ENCODE measurements around the gene MUC21. TPM values are rescaled to one million over a fixed set of nuclear protein-coding genes. Genes with fewer than 3 reads are reported as not detected.

MUC21 gene
- total and polyA plus RNA-seq, 2 donors (not counting 3 experiments of a cell fraction or from before 2014, with no cell fraction given), result not detected

DNA sequence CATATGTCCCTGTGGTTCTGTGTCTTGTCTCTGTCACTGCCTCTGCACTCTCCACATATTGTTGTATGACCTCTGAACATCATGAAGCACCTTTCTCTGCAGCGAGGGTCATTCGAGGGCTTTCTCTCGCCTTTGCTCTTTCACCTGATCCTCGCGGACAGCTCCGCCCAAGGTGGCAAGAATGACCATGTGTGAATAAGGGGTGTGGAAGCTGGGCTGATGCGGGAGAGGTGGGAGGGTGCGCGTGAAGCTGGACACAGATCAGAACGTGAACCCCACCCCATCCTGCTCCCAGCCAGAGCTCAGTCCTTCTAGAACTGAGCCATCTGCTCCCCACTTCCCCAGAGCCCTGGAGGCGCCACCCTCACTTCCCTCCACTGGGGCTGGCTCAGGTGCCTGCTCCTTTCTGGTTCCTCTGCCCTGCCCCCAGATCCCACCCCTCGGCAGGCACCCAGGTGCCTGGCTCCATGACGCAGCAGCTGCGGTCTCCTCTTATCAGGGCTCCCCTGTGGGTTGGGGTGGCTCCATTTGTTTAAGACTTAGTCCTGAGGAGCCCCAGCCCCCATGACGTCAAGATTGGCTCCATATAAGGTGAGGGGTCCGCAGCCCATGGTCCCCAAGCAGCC lies 43.0 kb upstream of the MUC21 start, which contains the start of gene MUCL3:
Gene MUCL3, plus strand, starts transcription at position 613 of the 626 bp plus-strand sequence. CDS start 27 bp downstream, outside the sequence.
- Histone ChIP-seq H3K4me1 (ENCODE audit: control insufficient read depth, extremely low read depth, insufficient read depth, low read length) (no peaks in the 10 kb centered on the region), H3K4me2 (ENCODE audit: insufficient read depth, low read length) (no peak within 1 kb of the TSS), H3K9me1 (replicated peaks; ENCODE audit: control insufficient read depth, extremely low read depth, insufficient read depth, low read length) (no peaks in the 10 kb centered on the region), H3K79me2 (ENCODE audit: control insufficient read depth, insufficient read depth, low read length) (no peaks in the 10 kb centered on the region), H3K9me3 (replicated peaks; ENCODE audit: control insufficient read depth, insufficient read depth, low read length) (no peaks in the 10 kb centered on the region), H3K36me3 (ENCODE audit: control insufficient read depth in 2 of 2, extremely low read depth in 1 of 2, insufficient read depth in 2 of 2, low read length in 2 of 2) (no peaks in the 10 kb centered on the region), H3K27ac (ENCODE audit: insufficient read depth, low read depth, low read length) (no peak within 1 kb of the TSS), H2AFZ (ENCODE audit: low read depth, low read length) (no peak within 1 kb of the TSS), H3K4me3 (replicated peaks in 1 of 3; ENCODE audit: insufficient read depth in 1 of 3, low read depth in 1 of 3, low read length in 3 of 3) (no peak within 1 kb of the TSS), H3K9ac (replicated peaks; ENCODE audit: extremely low read depth, insufficient read depth, low read length) (no peak within 1 kb of the TSS), H4K20me1 (replicated peaks; ENCODE audit: control insufficient read depth, extremely low read depth, insufficient read depth, low read length) (no peaks in the 10 kb centered on the region), H3K27me3 (ENCODE audit: control insufficient read depth in 2 of 2, insufficient read depth in 2 of 2, low read length in 2 of 2) (peaks cover 3 to 11% of the 10 kb centered on the region in 2 experiments)
- BruUV-seq (replicated peaks), result no TSS peak
- intact Hi-C loops (cut with micrococcal nuclease) (no loop called here), dilution Hi-C loops (cut with MboI; ENCODE audit: extremely low pct_ligation_motif_present, low sequenced_read_pairs) (no loop called here)
- POLR2A ChIA-PET, result no interaction called here
- CTCF ChIA-PET, result interaction anchor here (0.6 to 3.8 kb wide), 6 partner anchors 8 to 175 kb away, joined by 3 to 37 read pairs (median 6); partner anchors contain the start of genes PSORS1C1 and SFTA2
- TF ChIP-seq, protein P1, sequence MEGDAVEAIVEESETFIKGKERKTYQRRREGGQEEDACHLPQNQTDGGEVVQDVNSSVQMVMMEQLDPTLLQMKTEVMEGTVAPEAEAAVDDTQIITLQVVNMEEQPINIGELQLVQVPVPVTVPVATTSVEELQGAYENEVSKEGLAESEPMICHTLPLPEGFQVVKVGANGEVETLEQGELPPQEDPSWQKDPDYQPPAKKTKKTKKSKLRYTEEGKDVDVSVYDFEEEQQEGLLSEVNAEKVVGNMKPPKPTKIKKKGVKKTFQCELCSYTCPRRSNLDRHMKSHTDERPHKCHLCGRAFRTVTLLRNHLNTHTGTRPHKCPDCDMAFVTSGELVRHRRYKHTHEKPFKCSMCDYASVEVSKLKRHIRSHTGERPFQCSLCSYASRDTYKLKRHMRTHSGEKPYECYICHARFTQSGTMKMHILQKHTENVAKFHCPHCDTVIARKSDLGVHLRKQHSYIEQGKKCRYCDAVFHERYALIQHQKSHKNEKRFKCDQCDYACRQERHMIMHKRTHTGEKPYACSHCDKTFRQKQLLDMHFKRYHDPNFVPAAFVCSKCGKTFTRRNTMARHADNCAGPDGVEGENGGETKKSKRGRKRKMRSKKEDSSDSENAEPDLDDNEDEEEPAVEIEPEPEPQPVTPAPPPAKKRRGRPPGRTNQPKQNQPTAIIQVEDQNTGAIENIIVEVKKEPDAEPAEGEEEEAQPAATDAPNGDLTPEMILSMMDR (IDR thresholded peaks at IDR 0.05; ENCODE audit: extremely low read depth in 1 of 2, insufficient read depth in 1 of 2, low read depth in 1 of 2, low read length in 2 of 2), result no peak
- no peak for TF ChIP-seq GATA2 (IDR thresholded peaks at IDR 0.05; ENCODE audit: insufficient read depth, insufficient read length, low read depth, low read length)
- no peak for TF ChIP-seq JUN (IDR thresholded peaks at IDR 0.05; ENCODE audit: borderline replicate concordance, insufficient read depth, insufficient read length, low read depth)
- TF ChIP-seq MAX (IDR thresholded peaks at IDR 0.05; ENCODE audit: insufficient read depth, insufficient read length), result no peak
- no peak for TF ChIP-seq POLR2A (IDR thresholded peaks at IDR 0.05; ENCODE audit: low read depth, low read length)
- no peak for TF ChIP-seq MYC (IDR thresholded peaks at IDR 0.05; ENCODE audit: low read depth, low read length)
- no peak for TF ChIP-seq FOS (IDR thresholded peaks at IDR 0.05; ENCODE audit: borderline replicate concordance, insufficient read depth, low read length)
- no peak for TF ChIP-seq POLR2AphosphoS5 (IDR thresholded peaks at IDR 0.05; ENCODE audit: insufficient read depth, low read depth, low read length)
- no peak for TF ChIP-seq EZH2 (IDR thresholded peaks at IDR 0.05; ENCODE audit: borderline replicate concordance, low read depth, low read length, severe bottlenecking)
- FAIRE-seq (no peak), DNase-seq (ENCODE audit: low read depth, low spot score) (no peak)

Measured in endothelial cell of umbilical vein (primary cell).